Kidney (tissue), 14 donors: ENCODE data around the gene FOXC2. TPM values are rescaled to one million over a fixed set of nuclear protein-coding genes. Genes with fewer than 3 reads are reported as not detected.
A peak's percentile ranks its signal among the peaks of the same experiment; 100 is the strongest.

Source experiments
- DNase-seq, 5 donors: peaks; one replicate each; pipeline ENCODE4 v3.0.0-alpha.2; 2013 to 2020
- FAIRE-seq: peaks from 2 replicates; lab custom pipeline; 2012; peaks lifted over from hg19 to GRCh38; lab: Jason Lieb, UNC
- H3K27ac ChIP-seq, 2 donors: one replicate each; pipeline ENCODE4 v1.7.0; 2013; ENCODE audit warnings: low read depth in 2 of 2, low read length in 2 of 2, inconsistent platforms in 1 of 2
- H3K27me3 ChIP-seq: one replicate; pipeline ENCODE4 v1.7.1; 2013; ENCODE audit warnings: low read length, inconsistent platforms; ENCODE audit not compliant: control insufficient read depth, insufficient read depth
- H3K36me3 ChIP-seq, 3 donors: one replicate each; pipeline versions ENCODE4 v1.7.0 to v1.7.1; 2013; ENCODE audit warnings: low read length in 3 of 3, control low read depth in 1 of 3, inconsistent platforms in 1 of 3; ENCODE audit not compliant: insufficient read depth in 3 of 3, control insufficient read depth in 2 of 3
- H3K4me1 ChIP-seq, 3 donors: one replicate each; pipeline versions ENCODE4 v1.7.0 to v1.7.1; 2013; ENCODE audit warnings: low read length in 3 of 3, inconsistent platforms in 1 of 3, low read depth in 1 of 3; ENCODE audit not compliant: control insufficient read depth in 2 of 3, insufficient read depth in 2 of 3
- H3K4me3 ChIP-seq, 3 donors: one replicate each; pipeline versions ENCODE4 v1.7.0 to v1.8.1; 2013; ENCODE audit warnings: low read length in 3 of 3, control low read depth in 1 of 3, inconsistent platforms in 1 of 3
- H3K9ac ChIP-seq, 3 donors: one replicate each; pipeline versions ENCODE4 v1.7.0 to v1.7.1; 2013; ENCODE audit warnings: low read length in 3 of 3, control low read depth in 1 of 3, inconsistent platforms in 1 of 3
- H3K9me3 ChIP-seq, 3 donors: one replicate each; pipeline versions ENCODE4 v1.7.0 to v1.7.1; 2013; ENCODE audit warnings: low read length in 3 of 3, control low read depth in 1 of 3, inconsistent platforms in 1 of 3; ENCODE audit not compliant: control insufficient read depth in 2 of 3, insufficient read depth in 1 of 3
- intact Hi-C: fragments of 100-400 bp; cut with DNase I; formaldehyde crosslinking; loops from one replicate; pipeline ENCODE4 v1.11.1; 2022
- polyA plus RNA-seq: library from polyadenylated mRNA; stranded (reverse); fragments of 350-450 nt; fragmentation: Illumina TruSeq; extraction: RNeasy Lipid Tissue Mini Kit (QIAGEN cat#74804); gene quantifications from one replicate; pipeline ENCODE4 v1.2.3, GENCODE V29; 2014; ENCODE audit warnings: low read depth, low replicate concordance; ENCODE audit not compliant: insufficient read depth
- total RNA-seq: library from RNA; stranded (reverse); fragmentation: NEBNext Ultra II Directional; extraction: Animal tissue kit (Norgen Biotek cat#: 25700); gene quantifications from one replicate; pipeline ENCODE4 v1.2.1, GENCODE V29; 2021
- TF ChIP-seq, protein P1 (sequence below): IDR thresholded peaks from 3 replicates; pipeline ENCODE4 v1.5.1; 2012; ENCODE audit warnings: mild to moderate bottlenecking, moderate library complexity, borderline replicate concordance; ENCODE audit not compliant: insufficient read depth; ENCODE audit errors: extremely low read depth
- donor health status: control.
- donor health status: control.
- donor health status: control.
- donor health status: control.
- donor health status: control.
- donor health status: DM: yes; HTN: yes; CAD: no.
- donor health status: Normal renal cell carcinoma (clear cell type).

The FOXC2 gene
- total and polyA plus RNA-seq, 2 donors from 2014 or later = 3.8 to 6.3 TPM

DNA sequence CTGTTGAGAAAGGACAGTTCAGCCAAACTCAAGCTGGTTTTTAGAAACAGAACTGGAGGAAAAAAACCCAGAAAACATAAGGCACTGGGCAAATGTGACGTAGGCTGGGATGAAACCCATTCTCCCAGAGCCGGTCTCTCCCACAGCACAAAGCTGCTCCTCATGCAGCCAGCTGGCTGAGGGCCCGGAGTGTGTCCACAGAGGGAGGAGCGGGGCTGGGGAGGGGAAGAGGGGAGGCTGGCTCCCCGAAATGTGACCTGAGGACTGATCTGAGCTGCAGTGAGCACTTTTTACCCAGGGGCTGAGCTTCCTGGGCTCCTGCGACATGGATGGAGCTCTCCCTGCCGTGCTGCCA, 35.5 kb upstream of the FOXC2 start:
- intact Hi-C loops = no loop called here
- no peak for FAIRE-seq
- DNase-seq = peak in 1 of 5 donors; percentile 54
- Histone ChIP-seq H3K4me1 (no peaks in the 10 kb centered on the region), H3K27me3 (no peaks in the 10 kb centered on the region), H3K27ac (no peak overlapping the region), H3K4me3 (no peak overlapping the region), H3K36me3 (peaks cover 0 to 3% (median 0%) of the 10 kb centered on the region in 3 donors), H3K9me3 (no peaks in the 10 kb centered on the region), H3K9ac (no peak overlapping the region)
- TF ChIP-seq, protein P1, sequence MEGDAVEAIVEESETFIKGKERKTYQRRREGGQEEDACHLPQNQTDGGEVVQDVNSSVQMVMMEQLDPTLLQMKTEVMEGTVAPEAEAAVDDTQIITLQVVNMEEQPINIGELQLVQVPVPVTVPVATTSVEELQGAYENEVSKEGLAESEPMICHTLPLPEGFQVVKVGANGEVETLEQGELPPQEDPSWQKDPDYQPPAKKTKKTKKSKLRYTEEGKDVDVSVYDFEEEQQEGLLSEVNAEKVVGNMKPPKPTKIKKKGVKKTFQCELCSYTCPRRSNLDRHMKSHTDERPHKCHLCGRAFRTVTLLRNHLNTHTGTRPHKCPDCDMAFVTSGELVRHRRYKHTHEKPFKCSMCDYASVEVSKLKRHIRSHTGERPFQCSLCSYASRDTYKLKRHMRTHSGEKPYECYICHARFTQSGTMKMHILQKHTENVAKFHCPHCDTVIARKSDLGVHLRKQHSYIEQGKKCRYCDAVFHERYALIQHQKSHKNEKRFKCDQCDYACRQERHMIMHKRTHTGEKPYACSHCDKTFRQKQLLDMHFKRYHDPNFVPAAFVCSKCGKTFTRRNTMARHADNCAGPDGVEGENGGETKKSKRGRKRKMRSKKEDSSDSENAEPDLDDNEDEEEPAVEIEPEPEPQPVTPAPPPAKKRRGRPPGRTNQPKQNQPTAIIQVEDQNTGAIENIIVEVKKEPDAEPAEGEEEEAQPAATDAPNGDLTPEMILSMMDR = no peak

- H3K27me3 ChIP-seq = no peaks in the 10 kb centered on the region
- H3K27ac ChIP-seq = no peak overlapping the region
- TF ChIP-seq, protein P1 = no peak
- H3K4me1 ChIP-seq = no peaks in the 10 kb centered on the region
- intact Hi-C loops = no loop called here
- FAIRE-seq (no peak), DNase-seq (peak in 1 of 5 donors; percentile 73)
- no peak overlapping the region for H3K4me3 ChIP-seq
- H3K36me3 ChIP-seq = peaks cover 0 to 3% (median 0%) of the 10 kb centered on the region in 3 donors
- no peaks in the 10 kb centered on the region for H3K9me3 ChIP-seq
- H3K9ac ChIP-seq = no peak overlapping the region
Measured at GRCh38 chr16:86531641-86532525, 34.7 kb upstream of the FOXC2 start.

- intact Hi-C loops = no loop called here
- no peaks in the 10 kb centered on the region for H3K9me3 ChIP-seq
- no peak overlapping the region for H3K27ac ChIP-seq
- no peak overlapping the region for H3K9ac ChIP-seq
- no peaks in the 10 kb centered on the region for H3K4me1 ChIP-seq
- peaks cover 0 to 3% (median 0%) of the 10 kb centered on the region in 3 donors for H3K36me3 ChIP-seq
- no peaks in the 10 kb centered on the region for H3K27me3 ChIP-seq
- DNase-seq = peak in 1 of 5 donors; percentile 57
- FAIRE-seq = no peak
- TF ChIP-seq, protein P1 = no peak
- no peak overlapping the region for H3K4me3 ChIP-seq
Measured at GRCh38 chr16:86532526-86532815, 34.2 kb upstream of the FOXC2 start.
